GM19324 (cell line): ENCODE measurements around the gene NUDT22.

Source experiments
- ATAC-seq: cut with Tn5 transposase; IDR thresholded peaks from one replicate; pipeline ENCODE4 v1.9.1; 2021; ENCODE audit warnings: mild to moderate bottlenecking, moderate library complexity; ENCODE audit not compliant: unreplicated experiment, low FRiP score

The NUDT22 gene

GRCh38 chr11:64268025-64268892 is 42.2 kb downstream of the NUDT22 start:
- no peak for ATAC-seq

GRCh38 chr11:64268893-64269539 is 42.9 kb downstream of the NUDT22 start:
- peak; percentile 18 for ATAC-seq

- peak; percentile 81 for ATAC-seq
Measured at GRCh38 chr11:64269540-64270220, 43.6 kb downstream of the NUDT22 start.

- no peak for ATAC-seq
Measured at GRCh38 chr11:64275031-64275800, 49.1 kb downstream of the NUDT22 start.

GRCh38 chr11:64275841-64276240 is 49.8 kb downstream of the NUDT22 start:
- no peak for ATAC-seq

- ATAC-seq, result no peak
Measured at GRCh38 chr11:64276653-64277431, 50.8 kb downstream of the NUDT22 start.

GRCh38 chr11:64278576-64279190 is 52.6 kb downstream of the NUDT22 start:
- ATAC-seq, result no peak
